ENCODE results near the gene EGR1.

The EGR1 gene

DNA sequence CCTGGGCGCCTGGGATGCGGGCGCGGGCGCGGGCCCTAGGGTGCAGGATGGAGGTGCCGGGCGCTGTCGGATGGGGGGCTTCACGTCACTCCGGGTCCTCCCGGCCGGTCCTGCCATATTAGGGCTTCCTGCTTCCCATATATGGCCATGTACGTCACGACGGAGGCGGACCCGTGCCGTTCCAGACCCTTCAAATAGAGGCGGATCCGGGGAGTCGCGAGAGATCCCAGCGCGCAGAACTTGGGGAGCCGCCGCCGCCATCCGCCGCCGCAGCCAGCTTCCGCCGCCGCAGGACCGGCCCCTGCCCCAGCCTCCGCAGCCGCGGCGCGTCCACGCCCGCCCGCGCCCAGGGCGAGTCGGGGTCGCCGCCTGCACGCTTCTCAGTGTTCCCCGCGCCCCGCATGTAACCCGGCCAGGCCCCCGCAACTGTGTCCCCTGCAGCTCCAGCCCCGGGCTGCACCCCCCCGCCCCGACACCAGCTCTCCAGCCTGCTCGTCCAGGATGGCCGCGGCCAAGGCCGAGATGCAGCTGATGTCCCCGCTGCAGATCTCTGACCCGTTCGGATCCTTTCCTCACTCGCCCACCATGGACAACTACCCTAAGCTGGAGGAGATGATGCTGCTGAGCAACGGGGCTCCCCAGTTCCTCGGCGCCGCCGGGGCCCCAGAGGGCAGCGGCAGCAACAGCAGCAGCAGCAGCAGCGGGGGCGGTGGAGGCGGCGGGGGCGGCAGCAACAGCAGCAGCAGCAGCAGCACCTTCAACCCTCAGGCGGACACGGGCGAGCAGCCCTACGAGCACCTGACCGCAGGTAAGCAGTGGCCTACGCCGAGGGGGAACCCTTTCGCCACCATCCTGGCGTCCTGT lies at the start of gene EGR1:
TSS of gene EGR1 (plus strand) at position 219 of the 864 bp plus-strand sequence. CDS start at position 502, 283 bp downstream.
- peak within 1 kb of the TSS; percentile 85 for H3K4me3 ChIP-seq (ENCODE audit: low read depth, low read length)

DNA sequence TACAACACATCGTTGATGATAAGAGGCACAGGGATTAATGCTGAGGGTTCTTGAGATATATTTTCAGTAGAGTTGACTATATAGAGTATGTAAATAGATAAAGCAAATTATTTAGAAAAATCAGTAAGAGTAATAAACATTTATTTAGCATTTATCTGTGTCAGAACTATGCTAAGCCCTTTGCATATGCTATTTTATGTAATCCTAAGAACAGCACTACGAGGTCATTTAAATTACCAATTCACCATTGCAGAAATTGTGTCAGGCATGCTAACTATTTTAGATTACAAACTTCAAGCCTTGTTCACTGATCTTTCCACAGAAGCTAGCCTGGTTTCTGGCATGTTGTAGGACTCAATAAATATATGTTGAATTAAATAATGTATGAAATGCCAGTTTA lies 46.8 kb upstream of the EGR1 start:
- H3K4me3 ChIP-seq (ENCODE audit: low read depth, low read length) = no peak overlapping the region

DNA sequence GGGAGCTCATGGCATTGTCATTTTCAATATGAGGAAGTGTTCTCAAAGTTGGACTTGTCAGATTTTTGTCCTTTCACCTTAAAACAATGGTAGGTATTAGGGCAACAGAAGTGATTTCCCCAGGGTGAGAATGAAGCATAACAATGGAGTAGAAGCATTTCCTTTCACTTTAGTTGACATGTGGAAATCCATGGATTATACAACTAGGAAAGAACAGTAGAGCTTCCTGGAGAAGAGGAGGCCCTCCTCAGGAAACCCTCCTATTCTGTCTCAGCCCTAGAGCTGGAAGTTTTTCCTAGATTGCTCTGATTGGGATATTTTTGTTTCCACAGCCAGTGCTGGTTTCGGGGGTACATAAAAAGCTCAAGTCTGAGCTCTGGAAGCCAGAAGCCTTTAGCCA lies 40.2 kb upstream of the EGR1 start:
- H3K4me3 ChIP-seq (ENCODE audit: low read depth, low read length) = no peak overlapping the region

DNA sequence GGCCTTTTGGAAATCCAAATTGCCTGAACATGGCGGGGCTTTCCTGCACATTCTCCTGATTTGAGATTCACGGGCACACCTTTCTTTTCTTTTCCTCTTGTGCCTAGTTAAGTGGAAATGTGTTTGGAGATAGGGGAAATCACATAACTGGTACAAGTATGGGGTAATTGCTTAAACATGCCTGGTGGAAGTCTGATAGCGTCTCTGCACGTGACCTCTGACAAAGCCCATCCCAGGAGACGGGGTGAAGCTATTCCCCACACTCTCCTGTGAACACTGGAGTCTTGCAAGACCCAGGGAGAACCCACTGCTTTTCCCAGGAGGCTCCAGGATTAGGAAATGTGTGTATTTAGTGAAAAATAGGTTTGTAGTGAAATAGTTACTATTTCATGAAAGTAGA lies 29.3 kb upstream of the EGR1 start:
- H3K4me3 ChIP-seq (ENCODE audit: low read depth, low read length) = no peak overlapping the region

DNA sequence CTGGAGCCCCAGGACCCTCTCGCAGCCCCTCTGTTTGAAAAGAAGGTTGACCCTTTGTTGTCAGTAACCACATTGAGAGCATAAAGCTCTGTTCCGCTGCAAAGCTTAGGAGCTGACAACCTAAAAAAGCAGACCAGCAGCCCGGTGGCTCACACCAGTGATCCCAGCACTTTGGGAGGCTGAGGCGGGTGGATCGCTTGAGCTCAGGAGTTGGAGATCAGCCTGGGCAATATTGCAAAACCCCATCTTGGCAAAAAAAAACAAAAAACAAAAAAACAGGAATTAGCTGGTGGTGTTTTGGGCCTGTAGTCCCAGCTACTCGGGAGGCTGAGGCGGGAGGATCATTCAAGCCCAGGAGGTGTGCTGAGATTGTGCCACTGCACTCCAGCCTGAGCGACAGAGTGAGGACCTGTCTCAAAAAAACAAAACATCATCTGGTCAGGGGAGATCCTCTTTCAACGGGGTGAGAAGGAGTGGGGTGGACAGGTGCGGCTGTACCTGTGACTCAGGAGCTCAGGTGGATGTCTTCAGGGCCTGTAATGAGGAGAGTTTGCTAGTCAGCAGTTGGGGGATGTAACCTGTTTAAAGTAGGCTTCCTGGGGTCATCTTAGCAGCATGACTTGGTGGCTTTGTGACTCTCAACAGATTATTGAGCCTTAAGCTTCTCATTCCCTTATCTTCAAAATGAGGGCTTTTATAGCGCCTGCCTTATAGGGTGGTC lies 27.1 kb upstream of the EGR1 start:
- peak overlapping the region; percentile 72 for H3K4me3 ChIP-seq (ENCODE audit: low read depth, low read length)

DNA sequence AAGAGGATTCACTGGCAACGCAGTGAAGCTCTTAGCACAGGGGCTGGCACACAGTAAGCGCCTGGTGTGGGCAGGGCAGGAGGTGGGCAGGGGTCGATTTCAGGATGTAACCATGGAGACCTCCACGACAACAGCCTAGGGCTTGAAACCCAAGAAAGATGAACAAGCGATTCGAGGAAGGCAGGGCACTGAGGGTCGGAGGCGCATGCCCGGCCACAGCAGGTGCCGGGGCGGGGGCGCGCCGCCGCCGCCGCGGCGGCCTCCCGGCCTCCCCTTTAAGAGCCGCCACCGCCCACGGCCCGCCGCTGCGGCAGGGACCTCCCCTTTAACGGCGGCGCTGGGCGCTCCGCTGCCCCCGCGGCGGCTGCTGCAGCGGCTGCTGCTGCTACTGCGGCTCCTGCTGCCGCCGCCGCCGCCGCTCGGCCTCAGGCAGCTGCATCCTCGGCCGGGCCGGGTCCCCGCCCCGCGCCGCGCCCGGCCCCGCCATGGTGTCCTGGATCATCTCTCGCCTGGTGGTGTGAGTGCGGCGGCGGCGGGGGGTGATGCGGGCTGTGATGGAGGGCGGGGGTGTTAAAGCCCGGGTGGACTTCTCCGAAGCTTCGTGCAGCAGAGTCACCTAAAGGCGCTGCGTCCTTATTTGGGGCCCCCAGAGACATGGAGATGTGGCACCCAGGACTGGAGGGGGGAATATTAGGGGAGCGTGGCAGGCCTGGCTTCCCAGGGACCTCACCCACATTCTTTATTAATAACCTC lies 26.4 kb upstream of the EGR1 start, which contains the start of gene REEP2:
TSS of gene REEP2 (plus strand) at position 334 of the 753 bp plus-strand sequence. CDS start at position 486, 152 bp downstream.
- peak within 1 kb of the TSS; percentile 72 for H3K4me3 ChIP-seq (ENCODE audit: low read depth, low read length)

DNA sequence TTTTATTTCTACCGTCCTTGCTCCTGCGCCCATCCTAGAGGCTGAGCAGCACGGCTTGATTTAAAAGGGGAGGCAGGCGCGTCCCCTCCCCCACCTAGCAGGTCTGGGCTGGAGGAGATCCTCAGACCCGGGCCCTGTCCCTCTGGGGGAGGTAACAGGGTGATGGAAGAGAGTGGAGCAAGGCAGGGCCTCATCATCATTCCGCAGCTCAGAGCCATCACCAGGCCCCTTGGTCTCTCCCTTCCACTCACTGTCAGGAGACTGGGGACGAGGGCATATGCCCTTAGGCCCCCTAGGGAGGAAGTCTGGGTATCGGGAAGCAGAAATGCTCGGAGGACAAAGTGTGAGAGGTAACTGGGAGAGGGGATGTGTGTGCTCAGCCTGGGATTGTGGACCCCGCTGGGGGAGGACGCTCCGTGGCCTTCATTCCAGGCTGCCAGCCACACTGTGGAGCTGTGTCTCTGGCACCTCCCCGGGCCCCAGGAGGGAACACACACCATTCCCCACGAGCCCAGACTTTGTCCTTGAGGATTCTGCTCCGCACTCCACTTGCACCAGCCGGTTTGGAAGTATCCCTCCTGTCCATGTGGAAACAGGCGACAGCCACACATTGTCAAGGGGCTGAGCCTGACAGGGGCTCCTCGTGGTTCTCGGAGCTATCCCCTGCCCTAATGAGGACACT lies 25.7 kb upstream of the EGR1 start:
- peak overlapping the region; percentile 72 for H3K4me3 ChIP-seq (ENCODE audit: low read depth, low read length)

DNA sequence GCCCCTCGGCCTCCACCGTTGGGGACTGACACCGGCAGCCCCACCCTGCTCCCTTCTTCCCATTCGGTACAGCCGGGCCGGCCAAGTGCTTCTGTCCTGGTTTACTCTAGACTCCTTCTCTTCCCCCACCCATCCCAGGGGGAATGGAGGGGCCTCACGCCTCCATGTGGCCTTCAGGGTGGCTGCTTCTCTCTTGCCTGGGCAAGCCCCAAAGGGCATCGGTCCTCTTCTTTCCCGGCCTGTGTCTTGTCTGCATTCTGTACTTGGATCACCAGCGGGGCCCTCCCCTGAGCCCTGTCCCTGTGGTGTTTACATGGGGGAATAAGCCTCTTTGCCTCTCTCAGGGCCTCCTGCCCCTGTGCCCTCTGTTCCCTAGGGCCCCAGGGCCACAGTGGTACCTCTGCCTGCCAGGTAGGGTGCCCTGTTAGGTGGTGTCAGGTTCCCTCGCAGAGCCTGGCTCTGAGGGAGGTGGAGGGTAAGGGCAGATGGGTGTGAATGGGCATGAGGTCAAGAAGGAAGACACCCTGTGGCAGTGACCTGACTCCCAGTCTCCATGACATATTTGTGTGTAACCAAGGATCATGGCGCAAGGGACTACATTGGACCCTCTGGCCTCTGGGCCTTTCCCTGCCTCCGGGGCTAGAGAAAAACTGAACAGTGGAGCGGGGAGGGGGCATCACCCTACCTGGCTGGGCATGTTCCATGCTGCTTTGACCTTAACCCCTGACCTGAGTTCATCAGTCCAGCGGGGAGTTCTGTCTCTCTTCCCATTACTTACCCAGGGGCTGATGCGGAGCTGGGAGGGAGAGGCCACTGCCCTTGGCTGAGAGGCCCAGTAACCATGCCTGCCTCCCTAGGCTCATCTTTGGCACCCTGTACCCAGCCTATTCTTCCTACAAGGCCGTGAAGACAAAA lies 24.9 kb upstream of the EGR1 start:
- H3K4me3 ChIP-seq (ENCODE audit: low read depth, low read length) = no peak overlapping the region

DNA sequence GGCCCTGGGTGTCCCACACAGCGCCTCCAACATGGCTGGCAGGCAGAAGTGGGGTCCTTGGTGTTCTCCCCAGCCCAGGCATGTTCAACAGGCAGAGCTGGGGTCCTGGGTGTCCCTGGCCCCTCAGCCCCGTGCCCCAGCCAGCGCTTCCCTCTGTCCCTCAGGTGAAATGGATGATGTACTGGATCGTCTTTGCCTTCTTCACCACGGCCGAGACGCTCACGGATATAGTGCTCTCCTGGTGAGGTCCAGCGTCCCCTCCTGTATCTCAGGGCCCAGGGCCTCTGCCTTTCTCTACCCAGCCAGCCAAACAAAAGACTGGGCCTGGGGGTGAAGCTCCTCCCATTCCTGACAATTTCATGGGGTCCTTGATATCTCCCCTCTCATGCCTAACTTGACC lies 24.1 kb upstream of the EGR1 start:
- H3K4me3 ChIP-seq (ENCODE audit: low read depth, low read length) = no peak overlapping the region

DNA sequence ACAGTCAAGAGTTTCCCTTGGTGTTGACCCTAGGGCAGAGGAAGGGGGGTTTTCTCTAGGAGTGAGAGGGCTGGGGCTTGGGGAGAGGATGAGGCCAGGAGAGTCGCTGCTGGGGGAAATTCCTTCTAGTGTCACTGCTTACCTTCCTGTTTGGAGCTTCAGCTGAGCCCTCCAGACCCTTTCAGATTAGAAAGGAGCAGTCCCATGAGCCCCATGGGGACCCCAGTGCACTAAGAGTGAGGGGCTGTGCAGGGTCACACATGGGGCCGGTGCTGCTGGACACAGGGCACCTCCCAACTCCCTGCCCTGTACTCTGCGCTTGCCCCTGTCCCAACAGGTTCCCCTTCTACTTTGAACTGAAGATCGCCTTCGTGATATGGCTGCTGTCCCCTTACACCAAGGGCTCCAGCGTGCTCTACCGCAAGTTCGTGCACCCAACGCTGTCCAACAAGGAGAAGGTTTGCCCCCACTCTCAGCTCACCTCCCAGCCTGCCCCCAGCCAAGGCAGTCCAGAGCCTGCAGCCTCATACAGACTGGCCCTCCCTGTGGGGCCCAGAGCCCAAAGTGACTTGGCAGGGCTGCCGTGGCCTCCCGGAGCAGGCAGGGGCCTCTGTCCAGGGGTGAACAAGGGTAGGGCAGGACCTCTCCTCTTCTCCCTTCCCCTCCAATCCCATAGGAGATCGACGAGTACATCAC lies 21.1 kb upstream of the EGR1 start:
- H3K4me3 ChIP-seq (ENCODE audit: low read depth, low read length) = no peak overlapping the region

DNA sequence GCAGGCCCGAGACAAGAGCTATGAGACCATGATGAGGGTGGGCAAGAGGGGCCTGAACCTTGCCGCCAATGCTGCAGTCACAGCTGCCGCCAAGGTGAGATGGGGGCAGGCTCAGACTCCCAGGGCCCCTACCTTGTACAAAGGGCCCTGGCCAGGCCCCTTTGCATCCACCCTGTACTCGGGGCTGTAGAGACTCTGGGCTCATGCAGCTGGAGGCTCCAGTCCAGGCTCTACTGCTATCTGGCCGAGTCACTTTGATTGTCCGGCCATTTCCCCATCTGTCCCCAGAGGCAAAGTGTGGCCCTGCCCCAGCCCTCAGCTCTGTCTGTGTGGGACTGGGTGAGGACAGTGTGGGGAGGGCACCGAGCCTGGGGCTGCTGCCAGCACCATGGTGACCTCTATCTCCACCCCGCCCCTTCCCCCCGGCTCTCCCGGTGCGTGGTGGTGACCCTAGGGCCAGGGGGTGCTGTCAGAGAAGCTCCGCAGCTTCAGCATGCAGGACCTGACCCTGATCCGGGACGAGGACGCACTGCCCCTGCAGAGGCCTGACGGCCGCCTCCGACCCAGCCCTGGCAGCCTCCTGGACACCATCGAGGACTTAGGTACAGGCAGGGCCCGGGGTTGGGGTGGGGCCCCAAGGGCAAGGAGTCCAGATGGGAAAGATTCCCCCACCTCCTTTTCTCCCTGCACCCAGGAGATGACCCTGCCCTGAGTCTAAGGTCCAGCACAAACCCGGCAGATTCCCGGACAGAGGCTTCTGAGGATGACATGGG lies 20.3 kb upstream of the EGR1 start:
- H3K4me3 ChIP-seq (ENCODE audit: low read depth, low read length) = no peak overlapping the region

DNA sequence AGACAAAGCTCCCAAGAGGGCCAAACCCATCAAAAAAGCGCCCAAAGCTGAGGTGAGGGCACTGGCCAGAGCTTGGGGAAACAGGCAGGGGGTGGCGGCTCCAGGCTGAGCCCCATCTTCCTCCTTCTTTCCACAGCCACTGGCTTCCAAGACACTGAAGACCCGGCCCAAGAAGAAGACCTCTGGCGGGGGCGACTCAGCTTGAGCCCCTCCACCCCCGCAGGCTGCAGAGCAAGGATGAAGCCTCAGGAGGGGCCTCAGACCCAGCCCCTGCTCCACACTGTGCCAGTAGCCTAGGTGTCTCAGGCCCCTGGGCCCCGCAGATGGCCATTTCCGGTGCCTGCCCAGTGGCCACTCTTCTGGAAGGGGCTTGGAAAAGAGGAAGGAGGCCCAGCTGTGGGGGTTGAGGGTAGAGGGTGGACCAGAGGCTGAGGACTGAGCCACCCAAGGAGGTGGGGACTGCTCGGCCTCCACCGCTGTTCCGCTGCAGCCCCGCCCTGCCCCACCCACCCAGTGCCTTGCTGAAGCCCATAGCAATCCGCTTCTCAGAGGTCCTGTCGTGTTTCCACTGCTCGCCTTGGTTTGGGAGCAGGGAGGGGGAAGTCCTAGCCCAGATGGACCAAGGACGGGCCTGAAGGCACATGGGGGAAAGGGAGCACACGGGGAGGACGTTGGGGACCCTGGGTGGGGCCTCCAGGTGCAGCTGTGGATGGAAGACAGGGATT lies 19.6 kb upstream of the EGR1 start:
- no peak overlapping the region for H3K4me3 ChIP-seq (ENCODE audit: low read depth, low read length)

DNA sequence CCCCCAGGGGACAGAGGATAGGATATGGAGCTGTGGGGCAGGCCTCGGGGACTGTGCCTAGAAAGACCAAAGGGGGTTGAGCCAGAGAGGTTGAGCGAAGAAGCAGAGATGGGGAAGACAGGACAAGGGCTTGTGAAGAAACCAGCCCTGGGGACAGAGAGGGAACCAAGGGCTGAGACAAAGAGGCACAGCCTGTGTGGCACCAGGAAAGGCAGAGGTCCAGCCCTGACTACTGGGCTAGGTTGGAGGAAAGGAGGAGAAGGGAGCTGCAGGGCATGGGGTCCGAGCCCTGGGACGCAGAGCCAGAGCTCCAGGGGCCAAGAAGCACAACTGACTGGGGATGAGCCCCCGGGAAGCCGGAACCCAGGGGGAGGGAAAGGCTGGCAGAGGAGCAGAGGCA lies 17.2 kb upstream of the EGR1 start:
- no peak overlapping the region for H3K4me3 ChIP-seq (ENCODE audit: low read depth, low read length)

DNA sequence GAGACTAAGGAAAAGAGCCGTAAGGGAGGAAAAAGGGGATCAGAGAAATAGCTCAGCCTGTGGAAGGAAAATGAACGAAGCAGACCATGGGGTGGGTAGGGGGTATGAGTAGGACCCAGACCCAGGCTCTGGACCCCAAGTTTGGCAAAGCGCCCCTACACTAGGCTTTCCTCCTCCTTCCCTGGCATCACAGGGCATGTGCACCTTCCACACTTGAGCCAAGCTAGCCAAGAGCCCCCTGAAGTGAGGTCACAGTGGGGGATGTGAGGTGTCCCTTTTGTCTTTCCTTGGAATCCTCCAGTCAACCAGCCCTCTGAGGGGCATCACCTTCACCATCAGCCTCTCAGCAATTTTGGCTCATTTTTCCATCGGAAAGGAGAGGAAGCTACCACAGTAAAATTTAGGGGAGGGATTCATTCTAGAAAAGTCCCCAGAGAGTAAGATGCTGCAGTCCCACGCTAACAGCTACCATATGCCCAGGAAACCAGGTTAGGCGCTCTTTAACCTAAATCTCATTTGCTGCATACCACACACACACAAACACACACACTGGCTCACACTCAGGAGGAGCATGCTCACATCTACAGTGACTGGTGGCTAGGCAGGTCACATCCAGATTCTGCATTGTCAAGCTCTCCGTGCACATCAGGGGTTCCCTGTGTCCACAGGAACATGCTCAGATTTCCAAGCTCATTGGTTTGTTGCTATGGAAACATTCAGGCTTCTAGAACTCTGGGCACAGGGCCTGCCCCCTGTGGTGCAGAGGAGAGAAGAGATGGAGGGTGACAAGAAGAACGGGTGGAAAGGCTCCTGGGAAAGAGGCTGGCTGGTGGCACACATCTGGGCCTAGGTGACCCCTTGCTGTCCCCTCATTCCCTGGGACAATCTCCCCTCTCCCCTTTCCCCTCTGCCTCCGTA lies 16.5 kb upstream of the EGR1 start:
- no peak overlapping the region for H3K4me3 ChIP-seq (ENCODE audit: low read depth, low read length)

DNA sequence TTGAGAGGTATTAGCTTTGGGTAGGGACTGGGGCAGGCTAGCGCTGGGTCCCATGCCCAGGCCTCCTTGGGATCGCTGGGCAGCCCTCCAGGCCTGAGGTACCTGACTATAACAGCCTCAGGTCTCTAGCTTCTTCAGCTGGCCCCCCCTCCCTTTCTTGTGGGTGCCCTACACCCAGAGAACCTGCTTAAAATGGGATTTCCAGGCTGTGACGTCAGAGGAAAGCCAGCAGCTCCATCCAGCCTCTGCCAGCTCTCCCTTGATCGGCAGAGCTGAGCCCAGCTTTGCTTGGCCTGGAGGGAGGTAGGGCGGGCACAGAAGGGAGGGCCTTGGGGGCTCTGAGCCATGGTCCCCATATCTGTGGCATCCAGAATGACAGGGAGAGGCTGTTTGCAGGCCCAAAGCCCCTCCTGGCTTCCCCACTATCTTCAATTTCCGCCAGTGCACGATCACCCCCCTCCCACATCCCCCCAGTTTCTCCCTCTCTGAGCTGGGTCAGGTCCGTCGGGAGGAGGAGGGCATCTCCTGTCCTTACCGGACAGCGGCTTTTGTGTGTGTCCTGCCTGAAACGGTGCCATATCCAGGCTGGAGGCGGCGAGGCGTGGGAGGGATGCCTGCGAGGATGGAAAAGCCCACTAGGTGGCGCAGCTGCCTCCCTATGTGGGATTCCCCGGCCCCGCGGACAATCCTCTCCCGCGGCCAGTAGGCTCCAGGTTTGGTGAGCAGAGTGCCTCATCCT lies 15.6 kb upstream of the EGR1 start:
- no peak overlapping the region for H3K4me3 ChIP-seq (ENCODE audit: low read depth, low read length)

DNA sequence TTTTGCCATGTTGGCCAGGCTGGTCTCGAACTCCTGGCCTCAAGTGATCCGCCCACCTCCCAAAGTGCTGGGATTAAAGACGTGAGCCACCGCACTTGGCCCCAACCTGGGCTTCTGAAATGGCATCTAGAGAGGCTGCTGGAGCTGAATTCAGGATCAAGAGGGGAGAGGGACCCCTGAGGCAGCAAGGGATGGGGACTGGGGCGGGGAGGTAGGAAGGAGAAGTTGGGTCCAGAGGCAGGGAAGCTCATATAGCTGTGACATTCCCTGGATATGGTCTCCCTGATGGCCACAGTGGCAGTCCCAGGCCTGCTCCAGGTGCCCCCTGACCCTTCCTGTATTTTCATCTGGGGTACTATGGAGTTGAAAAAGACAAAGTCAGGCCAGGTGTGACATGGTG lies 14.3 kb upstream of the EGR1 start:
- no peak overlapping the region for H3K4me3 ChIP-seq (ENCODE audit: low read depth, low read length)
